HCT116 (cell line): ENCODE data around the gene GNAI1. TPM values are rescaled to one million over a fixed set of nuclear protein-coding genes. Genes with fewer than 3 reads are reported as not detected.

Experiments
- ATAC-seq: fragments of 200-7000 bp; cut with Tn5 transposase; 2 replicates; pipeline ENCODE4 v1.9.1; 2020; ENCODE audit warnings: mild to moderate bottlenecking, moderate library complexity
- BruUV-seq: library from RNA; stranded (reverse); fragments of 400-500 nt; replicated peaks from 2 replicates; lab custom pipeline; 2021; lab: Mats Ljungman, UMichigan
- CTCF ChIA-PET: fragments of 300-600 bp; sonication (Branson Sonifier 250); formaldehyde crosslinking; loops from one replicate; lab custom pipeline; 2021; ENCODE audit warnings: antibody characterized with exemption; lab: Charles Lee
- POLR2A ChIA-PET: fragments of 300-600, 350-600 bp; sonication (Branson Sonifier 250); formaldehyde crosslinking; loops from one replicate; lab custom pipeline; 2021; ENCODE audit warnings: antibody characterized with exemption; lab: Charles Lee
- RAD21 ChIA-PET, 2 experiments: fragments of 300-600 bp; sonication (Branson Sonifier 250); formaldehyde crosslinking; loops; one replicate each; lab custom pipeline; 2023; ENCODE audit warnings: low total read pairs in 2 of 2; ENCODE audit not compliant: uncharacterized antibody in 2 of 2, unreplicated experiment in 2 of 2, low non-redundant PET in 1 of 2; lab: Charles Lee
- DNase-seq: peaks from one replicate; pipeline ENCODE4 v3.0.0-alpha.2; 2010; ENCODE audit warnings: low read depth, low spot score
- H2AFZ ChIP-seq: fragments of 200-600 bp; shearing (Covaris generic), sonication (generic); 2 replicates; pipeline ENCODE4 v1.6.1; 2017; ENCODE audit warnings: low read depth, mixed run types, mixed read lengths, antibody characterized with exemption, low read length; ENCODE audit not compliant: poor library complexity, severe bottlenecking
- H3K27ac ChIP-seq: 2 replicates; pipeline ENCODE4 v1.5.1; 2012; ENCODE audit warnings: low read depth, low read length
- H3K27me3 ChIP-seq: fragments of 200-600 bp; sonication (generic); 2 replicates; pipeline ENCODE4 v1.6.1; 2016; ENCODE audit warnings: mixed run types, low read length, mixed read lengths; ENCODE audit not compliant: insufficient read depth
- H3K36me3 ChIP-seq, 2 experiments: fragments of 200-500 bp in 1 of 2; fragments of 200-600 bp in 1 of 2; sonication (Bioruptor generic) in 1 of 2; sonication (generic) in 1 of 2; 2 replicates each; pipeline versions ENCODE4 v1.5.1 to v1.6.1; 2014 to 2016; ENCODE audit warnings: low read length in 2 of 2, inconsistent platforms in 1 of 2, mixed read lengths in 1 of 2, mixed run types in 1 of 2; ENCODE audit not compliant: insufficient read depth in 2 of 2, control insufficient read depth in 1 of 2
- H3K4me1 ChIP-seq, 2 experiments: fragments of 200-600 bp in 1 of 2; sonication (generic) in 1 of 2; 2 replicates each; pipeline versions ENCODE4 v1.5.1 to v1.6.1; 2012 to 2017; ENCODE audit warnings: low read length in 2 of 2, inconsistent platforms in 1 of 2, mild to moderate bottlenecking in 1 of 2, mixed read lengths in 1 of 2, mixed run types in 1 of 2, moderate library complexity in 1 of 2; ENCODE audit not compliant: insufficient read depth in 2 of 2, control insufficient read depth in 1 of 2
- H3K4me2 ChIP-seq: fragments of 200-600 bp; sonication (generic); 2 replicates; pipeline ENCODE4 v1.6.1; 2017; ENCODE audit warnings: mixed run types, low read length, mixed read lengths
- H3K4me3 ChIP-seq, 2 experiments: fragments of 200-600 bp in 1 of 2; sonication (generic) in 1 of 2; replicated peaks in 1 of 2; 2 replicates each; pipeline ENCODE4 v1.5.1; 2011 to 2016; ENCODE audit warnings: low read length in 2 of 2, control low read depth in 1 of 2, low read depth in 1 of 2, mild to moderate bottlenecking in 1 of 2, mixed read lengths in 1 of 2, mixed run types in 1 of 2
- H3K79me2 ChIP-seq: fragments of 200-600 bp; sonication (generic); 2 replicates; pipeline ENCODE4 v1.6.1; 2017; ENCODE audit warnings: mild to moderate bottlenecking, mixed run types, low read length, moderate library complexity, mixed read lengths; ENCODE audit not compliant: insufficient read depth
- H3K9ac ChIP-seq: fragments of 200-600 bp; sonication (generic); 2 replicates; pipeline ENCODE4 v1.6.1; 2016; ENCODE audit warnings: low read length, mixed read lengths
- H3K9me2 ChIP-seq: fragments of 200-600 bp; sonication (generic), shearing (Covaris generic); 2 replicates; pipeline ENCODE4 v1.6.1; 2017; ENCODE audit warnings: mixed run types, mild to moderate bottlenecking, moderate library complexity; ENCODE audit not compliant: insufficient read depth
- H3K9me3 ChIP-seq, 2 experiments: fragments of 200-500 bp in 1 of 2; fragments of 200-600 bp in 1 of 2; sonication (Bioruptor generic) in 1 of 2; sonication (generic) in 1 of 2; 2 replicates each; pipeline ENCODE4 v1.6.1; 2014 to 2017; ENCODE audit warnings: low read length in 2 of 2, mixed read lengths in 2 of 2, inconsistent platforms in 1 of 2, low read depth in 1 of 2, mild to moderate bottlenecking in 1 of 2, mixed run types in 1 of 2, moderate library complexity in 1 of 2; ENCODE audit not compliant: control insufficient read depth in 1 of 2, insufficient read depth in 1 of 2
- H4K20me1 ChIP-seq: fragments of 200-600 bp; sonication (generic), shearing (Covaris generic); 2 replicates; pipeline ENCODE4 v1.6.1; 2017; ENCODE audit warnings: mixed run types, mild to moderate bottlenecking, moderate library complexity; ENCODE audit not compliant: insufficient read depth
- CBX3 ChIP-seq: IDR thresholded peaks from 2 replicates; pipeline ENCODE4 v1.6.1; 2012; ENCODE audit warnings: low read depth
- EGR1 ChIP-seq: IDR thresholded peaks from 2 replicates; pipeline ENCODE4 v1.6.1; 2012; ENCODE audit warnings: low read depth
- ELF1 ChIP-seq: IDR thresholded peaks from 2 replicates; pipeline ENCODE4 v1.6.1; 2012; ENCODE audit warnings: low read depth, borderline replicate concordance
- EZH2 ChIP-seq: fragments of 200-600 bp; sonication (generic); IDR thresholded peaks from 2 replicates; pipeline ENCODE4 v1.6.1; 2017; ENCODE audit warnings: antibody characterized with exemption, mixed run types
- EZH2phosphoT487 ChIP-seq: fragments of 200-600 bp; IDR thresholded peaks from 2 replicates; pipeline ENCODE4 v1.6.1; 2018; ENCODE audit warnings: antibody characterized with exemption, borderline replicate concordance
- FOSL1 ChIP-seq: IDR thresholded peaks from 2 replicates; pipeline ENCODE4 v1.6.1; 2012; ENCODE audit warnings: low read depth
- JUND ChIP-seq: IDR thresholded peaks from 2 replicates; pipeline ENCODE4 v1.6.1; 2012
- POLR2A ChIP-seq: IDR thresholded peaks from 2 replicates; pipeline ENCODE4 v1.7.0; 2011; ENCODE audit warnings: borderline replicate concordance; ENCODE audit not compliant: insufficient read depth, insufficient read length; ENCODE audit errors: extremely low read depth
- POLR2AphosphoS5 ChIP-seq: IDR thresholded peaks from 2 replicates; pipeline ENCODE4 v1.6.1; 2011; ENCODE audit warnings: mild to moderate bottlenecking, low read depth, low read length, moderate library complexity
- RAD21 ChIP-seq: IDR thresholded peaks from 2 replicates; pipeline ENCODE4 v1.6.1; 2012; ENCODE audit warnings: low read depth, mild to moderate bottlenecking
- SIN3A ChIP-seq: IDR thresholded peaks from 2 replicates; pipeline ENCODE4 v1.6.1; 2012; ENCODE audit warnings: low read depth
- SP1 ChIP-seq: IDR thresholded peaks from 2 replicates; pipeline ENCODE4 v1.6.1; 2012; ENCODE audit warnings: low read depth
- SRF ChIP-seq: IDR thresholded peaks from 2 replicates; pipeline ENCODE4 v1.6.1; 2012; ENCODE audit warnings: low read depth
- TCF7L2 ChIP-seq: IDR thresholded peaks from 2 replicates; pipeline ENCODE4 v1.7.0; 2011; ENCODE audit warnings: borderline replicate concordance, inconsistent platforms; ENCODE audit not compliant: insufficient read depth, insufficient read length; ENCODE audit errors: extremely low read depth
- ZFX ChIP-seq: fragments of 450-650 bp; IDR thresholded peaks from 2 replicates; pipeline ENCODE4 v1.6.1; 2017
- ZNF274 ChIP-seq: fragments of 200-500 bp; sonication (Bioruptor generic); IDR thresholded peaks from 2 replicates; pipeline ENCODE4 v1.6.1; 2014; ENCODE audit warnings: mild to moderate bottlenecking, low read depth, low read length, inconsistent platforms
- intact Hi-C: fragments of 100-400 bp; cut with micrococcal nuclease; formaldehyde crosslinking; loops from 2 replicates; pipeline ENCODE4 v1.10.0; 2022
- total RNA-seq: library from RNA; stranded (reverse); gene quantifications from one replicate; pipeline ENCODE4 v1.2.1, GENCODE V29; 2021; ENCODE audit not compliant: unreplicated experiment
- TF ChIP-seq, protein P1 (sequence below), 3 experiments: fragments of 200-600 bp in 1 of 3; sonication (generic) in 1 of 3; IDR thresholded peaks in 2 of 3; conservative IDR thresholded peaks in 1 of 3; 2 replicates each; pipeline ENCODE4 v1.5.1; 2012 to 2017; ENCODE audit warnings: low read depth in 2 of 3, low read length in 2 of 3, antibody characterized with exemption in 1 of 3, borderline replicate concordance in 1 of 3, control low read depth in 1 of 3, mild to moderate bottlenecking in 1 of 3, mixed read lengths in 1 of 3, mixed run types in 1 of 3, moderate library complexity in 1 of 3; ENCODE audit not compliant: insufficient read depth in 1 of 3
- TF ChIP-seq, protein P2 (sequence below): IDR thresholded peaks from 2 replicates; pipeline ENCODE4 v1.6.1; 2011; ENCODE audit warnings: mild to moderate bottlenecking, low read length, moderate library complexity; ENCODE audit not compliant: insufficient replicate concordance; ENCODE audit errors: extremely low read depth
- TF ChIP-seq, protein P3 (sequence below): IDR thresholded peaks from 2 replicates; pipeline ENCODE4 v1.6.1; 2012; ENCODE audit warnings: low read depth
- TF ChIP-seq, protein P4 (sequence below): IDR thresholded peaks from 2 replicates; pipeline ENCODE4 v1.6.1; 2012
- TF ChIP-seq, protein P5 (sequence below): IDR thresholded peaks from 2 replicates; pipeline ENCODE4 v1.6.1; 2012

GNAI1 gene
- total RNA-seq, 1 experiment from 2014 or later: 148 TPM

DNA sequence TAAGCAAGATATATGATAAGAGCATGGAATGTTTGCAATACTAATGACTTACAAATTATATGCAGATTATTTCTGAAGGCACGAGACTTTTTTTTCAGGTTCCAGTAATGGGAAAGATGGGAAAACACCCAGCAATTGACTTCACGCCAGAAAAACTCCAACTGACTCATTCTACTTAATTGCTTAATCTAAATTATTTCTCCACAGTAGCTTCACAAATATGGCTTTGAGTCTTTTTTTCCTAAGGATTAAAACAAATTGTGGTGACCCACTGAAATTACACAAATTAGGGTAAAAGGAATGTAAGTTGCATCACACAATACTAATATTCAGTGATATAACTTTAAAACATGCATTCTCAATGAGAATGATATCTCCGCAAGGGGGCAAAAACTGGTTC, 138.7 kb downstream of the GNAI1 start:
- H3K9ac ChIP-seq: peak overlapping the region; percentile 55
- peak overlapping the region; percentile 66 for H2AFZ ChIP-seq
- peak overlapping the region; percentile 67 for H3K4me2 ChIP-seq
- no peaks in the 10 kb centered on the region for H3K79me2 ChIP-seq
- RAD21 ChIA-PET: no interaction called here
- CTCF ChIA-PET: interaction anchor here (0.7 kb wide), 1 partner anchor 80 kb away, joined by 3 read pairs; no protein-coding TSS in a partner anchor
- H3K4me3 ChIP-seq: peak overlapping the region in 1 of 2 experiments; percentile 37; a peak in 2 of 4 replicates
- H3K9me2 ChIP-seq: no peaks in the 10 kb centered on the region
- POLR2A ChIA-PET: no interaction called here
- peaks cover 68 to 76% of the 10 kb centered on the region in 2 experiments for H3K4me1 ChIP-seq
- ATAC-seq (no peak), DNase-seq (no peak)
- H3K36me3 ChIP-seq: no peaks in the 10 kb centered on the region
- H3K9me3 ChIP-seq: no peaks in the 10 kb centered on the region
- no peaks in the 10 kb centered on the region for H3K27me3 ChIP-seq
- peak overlapping the region; percentile 99 for H3K27ac ChIP-seq
- BruUV-seq: no TSS peak
- intact Hi-C loops: no loop called here
- no peaks in the 10 kb centered on the region for H4K20me1 ChIP-seq
- TF ChIP-seq, protein P1, sequence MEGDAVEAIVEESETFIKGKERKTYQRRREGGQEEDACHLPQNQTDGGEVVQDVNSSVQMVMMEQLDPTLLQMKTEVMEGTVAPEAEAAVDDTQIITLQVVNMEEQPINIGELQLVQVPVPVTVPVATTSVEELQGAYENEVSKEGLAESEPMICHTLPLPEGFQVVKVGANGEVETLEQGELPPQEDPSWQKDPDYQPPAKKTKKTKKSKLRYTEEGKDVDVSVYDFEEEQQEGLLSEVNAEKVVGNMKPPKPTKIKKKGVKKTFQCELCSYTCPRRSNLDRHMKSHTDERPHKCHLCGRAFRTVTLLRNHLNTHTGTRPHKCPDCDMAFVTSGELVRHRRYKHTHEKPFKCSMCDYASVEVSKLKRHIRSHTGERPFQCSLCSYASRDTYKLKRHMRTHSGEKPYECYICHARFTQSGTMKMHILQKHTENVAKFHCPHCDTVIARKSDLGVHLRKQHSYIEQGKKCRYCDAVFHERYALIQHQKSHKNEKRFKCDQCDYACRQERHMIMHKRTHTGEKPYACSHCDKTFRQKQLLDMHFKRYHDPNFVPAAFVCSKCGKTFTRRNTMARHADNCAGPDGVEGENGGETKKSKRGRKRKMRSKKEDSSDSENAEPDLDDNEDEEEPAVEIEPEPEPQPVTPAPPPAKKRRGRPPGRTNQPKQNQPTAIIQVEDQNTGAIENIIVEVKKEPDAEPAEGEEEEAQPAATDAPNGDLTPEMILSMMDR (IDR thresholded peaks at IDR 0.05 in 2 of 3, conservative IDR thresholded peaks at IDR 0.05 in 1 of 3; ENCODE audit: borderline replicate concordance in 1 of 3, insufficient read depth in 1 of 3, low read depth in 2 of 3, low read length in 2 of 3): peak in 2 of 3 experiments; percentile 28 to 30; a peak in 2 of 6 replicates
- TF ChIP-seq SRF: 0 out of 2 replicates have a peak, but pooled peaks have one; percentile 32
- TF ChIP-seq JUND: peak; percentile 34; the same call in 1 of the 2 replicates
- TF ChIP-seq, protein P2, sequence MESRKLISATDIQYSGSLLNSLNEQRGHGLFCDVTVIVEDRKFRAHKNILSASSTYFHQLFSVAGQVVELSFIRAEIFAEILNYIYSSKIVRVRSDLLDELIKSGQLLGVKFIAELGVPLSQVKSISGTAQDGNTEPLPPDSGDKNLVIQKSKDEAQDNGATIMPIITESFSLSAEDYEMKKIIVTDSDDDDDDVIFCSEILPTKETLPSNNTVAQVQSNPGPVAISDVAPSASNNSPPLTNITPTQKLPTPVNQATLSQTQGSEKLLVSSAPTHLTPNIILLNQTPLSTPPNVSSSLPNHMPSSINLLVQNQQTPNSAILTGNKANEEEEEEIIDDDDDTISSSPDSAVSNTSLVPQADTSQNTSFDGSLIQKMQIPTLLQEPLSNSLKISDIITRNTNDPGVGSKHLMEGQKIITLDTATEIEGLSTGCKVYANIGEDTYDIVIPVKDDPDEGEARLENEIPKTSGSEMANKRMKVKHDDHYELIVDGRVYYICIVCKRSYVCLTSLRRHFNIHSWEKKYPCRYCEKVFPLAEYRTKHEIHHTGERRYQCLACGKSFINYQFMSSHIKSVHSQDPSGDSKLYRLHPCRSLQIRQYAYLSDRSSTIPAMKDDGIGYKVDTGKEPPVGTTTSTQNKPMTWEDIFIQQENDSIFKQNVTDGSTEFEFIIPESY: no peak
- no peak for TF ChIP-seq TCF7L2
- no peak for TF ChIP-seq EZH2
- no peak for TF ChIP-seq ZNF274
- TF ChIP-seq CBX3: no peak
- 0 out of 2 replicates have a peak, but pooled peaks have one; percentile 23 for TF ChIP-seq SP1
- TF ChIP-seq, protein P3, sequence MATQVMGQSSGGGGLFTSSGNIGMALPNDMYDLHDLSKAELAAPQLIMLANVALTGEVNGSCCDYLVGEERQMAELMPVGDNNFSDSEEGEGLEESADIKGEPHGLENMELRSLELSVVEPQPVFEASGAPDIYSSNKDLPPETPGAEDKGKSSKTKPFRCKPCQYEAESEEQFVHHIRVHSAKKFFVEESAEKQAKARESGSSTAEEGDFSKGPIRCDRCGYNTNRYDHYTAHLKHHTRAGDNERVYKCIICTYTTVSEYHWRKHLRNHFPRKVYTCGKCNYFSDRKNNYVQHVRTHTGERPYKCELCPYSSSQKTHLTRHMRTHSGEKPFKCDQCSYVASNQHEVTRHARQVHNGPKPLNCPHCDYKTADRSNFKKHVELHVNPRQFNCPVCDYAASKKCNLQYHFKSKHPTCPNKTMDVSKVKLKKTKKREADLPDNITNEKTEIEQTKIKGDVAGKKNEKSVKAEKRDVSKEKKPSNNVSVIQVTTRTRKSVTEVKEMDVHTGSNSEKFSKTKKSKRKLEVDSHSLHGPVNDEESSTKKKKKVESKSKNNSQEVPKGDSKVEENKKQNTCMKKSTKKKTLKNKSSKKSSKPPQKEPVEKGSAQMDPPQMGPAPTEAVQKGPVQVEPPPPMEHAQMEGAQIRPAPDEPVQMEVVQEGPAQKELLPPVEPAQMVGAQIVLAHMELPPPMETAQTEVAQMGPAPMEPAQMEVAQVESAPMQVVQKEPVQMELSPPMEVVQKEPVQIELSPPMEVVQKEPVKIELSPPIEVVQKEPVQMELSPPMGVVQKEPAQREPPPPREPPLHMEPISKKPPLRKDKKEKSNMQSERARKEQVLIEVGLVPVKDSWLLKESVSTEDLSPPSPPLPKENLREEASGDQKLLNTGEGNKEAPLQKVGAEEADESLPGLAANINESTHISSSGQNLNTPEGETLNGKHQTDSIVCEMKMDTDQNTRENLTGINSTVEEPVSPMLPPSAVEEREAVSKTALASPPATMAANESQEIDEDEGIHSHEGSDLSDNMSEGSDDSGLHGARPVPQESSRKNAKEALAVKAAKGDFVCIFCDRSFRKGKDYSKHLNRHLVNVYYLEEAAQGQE: no peak
- no peak for TF ChIP-seq POLR2A
- TF ChIP-seq, protein P4, sequence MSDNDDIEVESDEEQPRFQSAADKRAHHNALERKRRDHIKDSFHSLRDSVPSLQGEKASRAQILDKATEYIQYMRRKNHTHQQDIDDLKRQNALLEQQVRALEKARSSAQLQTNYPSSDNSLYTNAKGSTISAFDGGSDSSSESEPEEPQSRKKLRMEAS: no peak
- TF ChIP-seq ELF1: no peak
- no peak for TF ChIP-seq EGR1
- peak; percentile 32; the same call in 1 of the 2 replicates for TF ChIP-seq FOSL1
- TF ChIP-seq RAD21: no peak
- TF ChIP-seq ZFX: no peak
- TF ChIP-seq SIN3A: no peak; the same call in 1 of the 2 replicates
- TF ChIP-seq EZH2phosphoT487: no peak
- TF ChIP-seq, protein P5, sequence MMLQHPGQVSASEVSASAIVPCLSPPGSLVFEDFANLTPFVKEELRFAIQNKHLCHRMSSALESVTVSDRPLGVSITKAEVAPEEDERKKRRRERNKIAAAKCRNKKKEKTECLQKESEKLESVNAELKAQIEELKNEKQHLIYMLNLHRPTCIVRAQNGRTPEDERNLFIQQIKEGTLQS: 0 out of 2 replicates have a peak, but pooled peaks have one; percentile 13
- no peak for TF ChIP-seq POLR2AphosphoS5
